H9 (cell line): Measurements from ENCODE around the gene PCDHGA9. TPM values are rescaled to one million over a fixed set of nuclear protein-coding genes. Genes with fewer than 3 reads are reported as not detected.
"Not testable (repeated sequence)": the region's sequence is repeated elsewhere in the genome, so short reads cannot be mapped to it uniquely, and the experiment has no call there.

Experiments used
- DNase-seq: peaks from one replicate; pipeline ENCODE4 v3.0.0-alpha.2; 2017
- H2AFZ ChIP-seq: one replicate; pipeline ENCODE4 v1.6.1; 2013; ENCODE audit warnings: mild to moderate bottlenecking, low read length, control low read depth, moderate library complexity
- H2AK5ac ChIP-seq: 2 replicates; pipeline ENCODE4 v1.6.1; 2013; ENCODE audit warnings: low read length, control low read depth, mixed read lengths; ENCODE audit not compliant: insufficient read length
- H2BK120ac ChIP-seq: one replicate; pipeline ENCODE4 v1.6.1; 2013; ENCODE audit warnings: low read depth, mild to moderate bottlenecking, low read length, control low read depth, inconsistent platforms; ENCODE audit not compliant: poor library complexity, severe bottlenecking
- H2BK12ac ChIP-seq: 2 replicates; pipeline ENCODE4 v1.6.1; 2013; ENCODE audit warnings: low read length, control low read depth, mixed read lengths, low read depth; ENCODE audit not compliant: insufficient read length
- H2BK15ac ChIP-seq: 2 replicates; pipeline ENCODE4 v1.6.1; 2013; ENCODE audit warnings: low read depth, low read length, control low read depth
- H2BK20ac ChIP-seq: one replicate; pipeline ENCODE4 v1.6.1; 2013; ENCODE audit warnings: low read depth, mild to moderate bottlenecking, low read length, control low read depth, inconsistent platforms; ENCODE audit not compliant: poor library complexity, severe bottlenecking
- H2BK5ac ChIP-seq: 2 replicates; pipeline ENCODE4 v1.6.1; 2013; ENCODE audit warnings: low read length, control low read depth, mixed read lengths; ENCODE audit not compliant: insufficient read length
- H3K14ac ChIP-seq: 2 replicates; pipeline ENCODE4 v1.6.1; 2013; ENCODE audit warnings: low read length, control low read depth; ENCODE audit not compliant: insufficient read depth
- H3K18ac ChIP-seq: 2 replicates; pipeline ENCODE4 v1.6.1; 2013; ENCODE audit warnings: low read depth, mild to moderate bottlenecking, mixed read lengths, low read length, control low read depth; ENCODE audit not compliant: insufficient read length
- H3K23ac ChIP-seq: 2 replicates; pipeline ENCODE4 v1.6.1; 2013; ENCODE audit warnings: low read length, control low read depth, mixed read lengths, low read depth; ENCODE audit not compliant: insufficient read length
- H3K23me2 ChIP-seq: 2 replicates; pipeline ENCODE4 v1.6.1; 2013; ENCODE audit warnings: low read depth, mild to moderate bottlenecking, mixed read lengths, low read length, control low read depth; ENCODE audit not compliant: insufficient read length, poor library complexity, severe bottlenecking
- H3K27ac ChIP-seq: 2 replicates; pipeline ENCODE4 v1.5.1; 2013; ENCODE audit warnings: low read length, control low read depth, mixed read lengths, low read depth; ENCODE audit not compliant: insufficient read length
- H3K27me3 ChIP-seq: 2 replicates; pipeline ENCODE4 v1.6.1; 2013; ENCODE audit warnings: low read length, control low read depth, inconsistent platforms; ENCODE audit not compliant: insufficient read depth
- H3K4ac ChIP-seq: 2 replicates; pipeline ENCODE4 v1.6.1; 2013; ENCODE audit warnings: low read depth, mild to moderate bottlenecking, control low read depth, inconsistent platforms, low read length, moderate library complexity
- H3K4me1 ChIP-seq: 2 replicates; pipeline ENCODE4 v1.6.1; 2013; ENCODE audit warnings: low read length, control low read depth, inconsistent platforms; ENCODE audit not compliant: insufficient read depth
- H3K4me2 ChIP-seq: 2 replicates; pipeline ENCODE4 v1.6.1; 2013; ENCODE audit warnings: low read length, control low read depth, mixed read lengths; ENCODE audit not compliant: insufficient read length, insufficient read depth
- H3K56ac ChIP-seq: 2 replicates; pipeline ENCODE4 v1.6.1; 2013; ENCODE audit warnings: low read depth, mild to moderate bottlenecking, mixed read lengths, low read length, control low read depth; ENCODE audit not compliant: insufficient read length
- H3K79me1 ChIP-seq: 2 replicates; pipeline ENCODE4 v1.6.1; 2013; ENCODE audit warnings: low read depth, mild to moderate bottlenecking, moderate library complexity, low read length, control low read depth, inconsistent platforms; ENCODE audit not compliant: insufficient read depth, poor library complexity, severe bottlenecking
- H3K79me2 ChIP-seq: 2 replicates; pipeline ENCODE4 v1.6.1; 2013; ENCODE audit warnings: low read length, control low read depth, inconsistent platforms; ENCODE audit not compliant: insufficient read depth
- H3K9ac ChIP-seq: 2 replicates; pipeline ENCODE4 v1.6.1; 2013; ENCODE audit warnings: low read length, control low read depth, mixed read lengths; ENCODE audit not compliant: insufficient read length; ENCODE audit errors: extremely low read depth
- H3K9me3 ChIP-seq: one replicate; pipeline ENCODE4 v1.6.1; 2013; ENCODE audit warnings: low read depth, low read length, inconsistent platforms; ENCODE audit not compliant: control insufficient read depth
- H3T11ph ChIP-seq: one replicate; pipeline ENCODE4 v1.6.1; 2013; ENCODE audit warnings: mild to moderate bottlenecking, low read length, control low read depth, inconsistent platforms
- H4K20me1 ChIP-seq: one replicate; pipeline ENCODE4 v1.6.1; 2013; ENCODE audit not compliant: control insufficient read depth, insufficient read length, insufficient read depth
- H4K5ac ChIP-seq: 2 replicates; pipeline ENCODE4 v1.6.1; 2013; ENCODE audit warnings: low read depth, mild to moderate bottlenecking, mixed read lengths, low read length, control low read depth; ENCODE audit not compliant: insufficient read length
- H4K8ac ChIP-seq: replicated peaks from 2 replicates; pipeline ENCODE4 v1.6.1; 2013; ENCODE audit warnings: low read length, control low read depth, mixed read lengths, low read depth; ENCODE audit not compliant: insufficient read length
- H4K91ac ChIP-seq: 2 replicates; pipeline ENCODE4 v1.6.1; 2013; ENCODE audit warnings: low read depth, mild to moderate bottlenecking, moderate library complexity, mixed read lengths, low read length, control low read depth; ENCODE audit not compliant: insufficient read length
- H3K27ac Mint-ChIP-seq, 3 experiments: 2 replicates in 2 of 3; 3 replicates in 1 of 3; pipeline ENCODE4 v1.8.0; 2020 to 2021; ENCODE audit warnings: mixed read lengths in 3 of 3, mild to moderate bottlenecking in 1 of 3, moderate library complexity in 1 of 3
- H3K27me3 Mint-ChIP-seq: 2 replicates; pipeline ENCODE4 v1.8.0; 2021; ENCODE audit warnings: low read depth, mild to moderate bottlenecking, moderate library complexity, mixed read lengths
- H3K36me3 Mint-ChIP-seq, 3 experiments: 2 replicates in 2 of 3; 3 replicates in 1 of 3; pipeline ENCODE4 v1.8.0; 2020 to 2021; ENCODE audit warnings: low read depth in 3 of 3, mixed read lengths in 3 of 3; ENCODE audit not compliant: insufficient read depth in 1 of 3
- H3K4me1 Mint-ChIP-seq, 2 experiments: 2 replicates each; pipeline ENCODE4 v1.8.0; 2020; ENCODE audit warnings: mixed read lengths in 2 of 2
- H3K4me3 Mint-ChIP-seq, 2 experiments: 2 replicates in 1 of 2; 3 replicates in 1 of 2; pipeline ENCODE4 v1.8.0; 2020 to 2021; ENCODE audit warnings: mild to moderate bottlenecking in 2 of 2, mixed read lengths in 2 of 2, moderate library complexity in 1 of 2
- H3K9me3 Mint-ChIP-seq, 2 experiments: 2 replicates in 1 of 2; 3 replicates in 1 of 2; pipeline ENCODE4 v1.8.0; 2020; ENCODE audit warnings: mild to moderate bottlenecking in 2 of 2, mixed read lengths in 2 of 2, moderate library complexity in 1 of 2
- CTCF ChIP-seq: fragments of 200-600 bp; sonication (generic); conservative IDR thresholded peaks from 3 replicates; pipeline ENCODE4 v1.8.0; 2021; ENCODE audit warnings: antibody characterized with exemption, mild to moderate bottlenecking
- WGBS: extraction: QIAGEN DNeasy Blood & Tissue Kit; methylation state at CpG from one replicate; pipeline ENCODE4 v1.1.7; 2013; ENCODE audit warnings: missing lambda C conversion rate, low lambda C conversion rate, mixed read lengths; ENCODE audit not compliant: insufficient read length; ENCODE audit errors: extremely low coverage; 5-methylcytosine and 5-hydroxymethylcytosine counted together
- total RNA-seq: library from RNA; stranded (reverse); gene quantifications from 2 replicates; pipeline ENCODE4 v1.2.1, GENCODE V29; 2021

PCDHGA9 gene
- total RNA-seq, 1 experiment from 2014 or later, result 1.3 TPM

- Histone ChIP-seq H3K23ac (no peak overlapping the region), H4K5ac (no peak overlapping the region), H3K4me1 (no peaks in the 10 kb centered on the region), H3K27ac (no peak overlapping the region), H3K14ac (no peak overlapping the region), H3K4ac (no peak overlapping the region), H2AK5ac (no peak overlapping the region), H3K27me3 (no peaks in the 10 kb centered on the region; the same call in 1 of the 2 replicates), H3K79me2 (no peaks in the 10 kb centered on the region), H2BK120ac (no peak overlapping the region), H3T11ph (no peak overlapping the region), H3K23me2 (peaks cover 7% of the 10 kb centered on the region), H4K91ac (no peak overlapping the region), H2BK5ac (no peak overlapping the region), H3K4me2 (peak overlapping the region; percentile 29), H3K18ac (no peak overlapping the region), H4K8ac (no peak overlapping the region), H3K56ac (no peak overlapping the region), H3K9ac (no peak overlapping the region), H2BK12ac (no peak overlapping the region), H3K9me3 (peaks cover 6% of the 10 kb centered on the region), H2BK20ac (no peak overlapping the region), H2AFZ (no peak overlapping the region), H2BK15ac (no peak overlapping the region), H4K20me1 (no peaks in the 10 kb centered on the region), H3K79me1 (no peaks in the 10 kb centered on the region)
- DNase-seq, result peak; percentile 31
- peaks cover 14 to 22% of the 10 kb centered on the region in 2 experiments for H3K4me1 Mint-ChIP-seq
- H3K4me3 Mint-ChIP-seq, result peak overlapping the region; percentile 83 to 87
- TF ChIP-seq CTCF, result no peak
- peaks cover 33 to 61% (median 40%) of the 10 kb centered on the region in 3 experiments for H3K36me3 Mint-ChIP-seq
- H3K27me3 Mint-ChIP-seq, result peaks cover 29% of the 10 kb centered on the region
- peaks cover 40 to 51% of the 10 kb centered on the region in 2 experiments for H3K9me3 Mint-ChIP-seq
- no CpG with 5 or more reads among the region's 25 CpGs for WGBS
- peak overlapping the region in 1 of 3 experiments; percentile 93; a peak in 2 of 7 replicates for H3K27ac Mint-ChIP-seq
Measured at GRCh38 chr5:141413540-141414069, 11.0 kb downstream of the PCDHGA9 start.

GRCh38 chr5:141414548-141415274 lies 12.1 kb downstream of the PCDHGA9 start:
- H4K20me1 ChIP-seq, H3K27me3 ChIP-seq, H3K23me2 ChIP-seq, H3K27ac Mint-ChIP-seq, H2BK120ac ChIP-seq, H4K8ac ChIP-seq, H3K18ac ChIP-seq, H2BK15ac ChIP-seq, H4K5ac ChIP-seq, H3K79me2 ChIP-seq, H2BK5ac ChIP-seq, H3K9ac ChIP-seq, H3K4me2 ChIP-seq, H2BK20ac ChIP-seq, H2AFZ ChIP-seq, H3K14ac ChIP-seq, H3K27ac ChIP-seq, H4K91ac ChIP-seq, DNase-seq, H3K79me1 ChIP-seq, H3K23ac ChIP-seq, H3K4me1 ChIP-seq, H3T11ph ChIP-seq, H3K4ac ChIP-seq, H3K56ac ChIP-seq, H2AK5ac ChIP-seq, H2BK12ac ChIP-seq: not testable (repeated sequence)
- H3K27me3 Mint-ChIP-seq, result peaks cover 23% of the 10 kb centered on the region
- no CpG with 5 or more reads among the region's 46 CpGs for WGBS
- H3K36me3 Mint-ChIP-seq, result peaks cover 39 to 62% (median 41%) of the 10 kb centered on the region in 3 experiments
- peaks cover 13% of the 10 kb centered on the region for H3K9me3 ChIP-seq
- peaks cover 44 to 53% of the 10 kb centered on the region in 2 experiments for H3K9me3 Mint-ChIP-seq
- H3K4me3 Mint-ChIP-seq, result peak overlapping the region in 1 of 2 experiments; percentile 87; a peak in 2 of 5 replicates
- peaks cover 9 to 18% of the 10 kb centered on the region in 2 experiments for H3K4me1 Mint-ChIP-seq
